Measurements from ENCODE around the gene HIKESHI. TPM values are rescaled to one million over a fixed set of nuclear protein-coding genes. Genes with fewer than 3 reads are reported as not detected.

The HIKESHI gene
- total and polyA plus RNA-seq, 8 donors: 0.87 to 149 (median 31.5) TPM

- TF ChIP-seq EP300 (IDR thresholded peaks at IDR 0.05) (no peak), POLR2AphosphoS5 (IDR thresholded peaks at IDR 0.05) (no peak), CTCF (IDR thresholded peaks at IDR 0.05) (no peak), POLR2A (IDR thresholded peaks at IDR 0.05) (no peak)
- Histone ChIP-seq H3K4me3 (no peak overlapping the region), H3K9me3 (no peaks in the 10 kb centered on the region), H3K27ac (no peak overlapping the region), H3K36me3 (peaks cover 6 to 57% (median 51%) of the 10 kb centered on the region in 4 donors), H3K27me3 (no peaks in the 10 kb centered on the region), H3K4me1 (no peaks in the 10 kb centered on the region)
- intact Hi-C loops (cut with DNase I; ENCODE audit: low total_unique reads): no loop called here
- no peak for DNase-seq
- 94 to 98% (median 96%) methylated on average over 2 of the region's 2 CpGs for WGBS, 5 donors
These were observed 37.4 kb upstream of the HIKESHI start for GRCh38 chr11:86264649-86265048.

- H3K36me3 ChIP-seq: peaks cover 6 to 59% (median 53%) of the 10 kb centered on the region in 4 donors
- H3K4me1 ChIP-seq: no peaks in the 10 kb centered on the region
- no peak overlapping the region for H3K27ac ChIP-seq
- intact Hi-C loops (cut with DNase I; ENCODE audit: low total_unique reads): no loop called here
- DNase-seq: no peak
- no peaks in the 10 kb centered on the region for H3K27me3 ChIP-seq
- TF ChIP-seq POLR2A (IDR thresholded peaks at IDR 0.05) (no peak), POLR2AphosphoS5 (IDR thresholded peaks at IDR 0.05) (no peak), CTCF (IDR thresholded peaks at IDR 0.05) (no peak), EP300 (IDR thresholded peaks at IDR 0.05) (no peak)
- no peak overlapping the region for H3K4me3 ChIP-seq
- no peaks in the 10 kb centered on the region for H3K9me3 ChIP-seq
These were observed 36.8 kb upstream of the HIKESHI start for GRCh38 chr11:86265194-86265593.

GRCh38 chr11:86269645-86270044, 32.4 kb upstream of the HIKESHI start:
- H3K4me1 ChIP-seq: peaks cover 0 to 3% (median 3%) of the 10 kb centered on the region in 4 donors
- DNase-seq: no peak
- no peaks in the 10 kb centered on the region for H3K27me3 ChIP-seq
- no peaks in the 10 kb centered on the region for H3K9me3 ChIP-seq
- intact Hi-C loops (cut with DNase I; ENCODE audit: low total_unique reads): no loop called here
- TF ChIP-seq EP300 (IDR thresholded peaks at IDR 0.05): no peak
- TF ChIP-seq CTCF (IDR thresholded peaks at IDR 0.05): no peak
- no peak for TF ChIP-seq POLR2AphosphoS5 (IDR thresholded peaks at IDR 0.05)
- TF ChIP-seq POLR2A (IDR thresholded peaks at IDR 0.05): no peak
- no peak overlapping the region for H3K4me3 ChIP-seq
- no peak overlapping the region for H3K27ac ChIP-seq
- H3K36me3 ChIP-seq: peaks cover 0 to 36% (median 27%) of the 10 kb centered on the region in 4 donors
- WGBS, 5 donors: 85 to 93% (median 92%) methylated on average over 1 of the region's 1 CpG

- H3K27ac ChIP-seq: no peak overlapping the region
- no peak for TF ChIP-seq CTCF (IDR thresholded peaks at IDR 0.05)
- no peak for TF ChIP-seq EP300 (IDR thresholded peaks at IDR 0.05)
- TF ChIP-seq POLR2A (IDR thresholded peaks at IDR 0.05): no peak
- no peak for TF ChIP-seq POLR2AphosphoS5 (IDR thresholded peaks at IDR 0.05)
- peaks cover 13 to 54% (median 52%) of the 10 kb centered on the region in 4 donors for H3K36me3 ChIP-seq
- intact Hi-C loops (cut with DNase I; ENCODE audit: low total_unique reads): no loop called here
- H3K27me3 ChIP-seq: no peaks in the 10 kb centered on the region
- peaks cover 0 to 15% (median 8%) of the 10 kb centered on the region in 4 donors for H3K4me1 ChIP-seq
- WGBS, 5 donors: 88 to 97% (median 95%) methylated on average over 6 of the region's 6 CpGs
- H3K9me3 ChIP-seq: no peaks in the 10 kb centered on the region
- no peak overlapping the region for H3K4me3 ChIP-seq
- no peak for DNase-seq
These were observed 27.5 kb upstream of the HIKESHI start for GRCh38 chr11:86274503-86274902.

Data from stomach (tissue), 9 donors.